Endodermal cell (in vitro differentiated cells): ENCODE data around the gene PIEZO2. TPM values are rescaled to one million over a fixed set of nuclear protein-coding genes. Genes with fewer than 3 reads are reported as not detected.

ENCODE experiments used
- DNase-seq: peaks from one replicate; pipeline ENCODE4 v3.0.0-alpha.2; 2017
- H3K27ac ChIP-seq: 2 replicates; pipeline ENCODE4 v1.5.1; 2013; ENCODE audit warnings: mild to moderate bottlenecking, low read depth, low read length, moderate library complexity
- H3K27me3 ChIP-seq: 2 replicates; pipeline ENCODE4 v1.6.1; 2013; ENCODE audit warnings: mild to moderate bottlenecking, low read length, moderate library complexity; ENCODE audit not compliant: insufficient read depth, control insufficient read depth, poor library complexity, severe bottlenecking
- H3K36me3 ChIP-seq: 2 replicates; pipeline ENCODE4 v1.7.0; 2013; ENCODE audit warnings: mild to moderate bottlenecking, low read length, moderate library complexity; ENCODE audit not compliant: control insufficient read depth, insufficient read depth
- H3K4me1 ChIP-seq: one replicate; pipeline ENCODE4 v1.7.0; 2013; ENCODE audit warnings: low read length; ENCODE audit not compliant: control insufficient read depth, insufficient read depth
- H3K4me3 ChIP-seq: 2 replicates; pipeline ENCODE4 v1.5.1; 2013; ENCODE audit warnings: mild to moderate bottlenecking, low read length, moderate library complexity
- H3K9ac ChIP-seq: 2 replicates; pipeline ENCODE4 v1.6.1; 2013; ENCODE audit warnings: mild to moderate bottlenecking, low read length, moderate library complexity; ENCODE audit not compliant: poor library complexity, severe bottlenecking; ENCODE audit errors: extremely low read depth
- H3K9me3 ChIP-seq: 2 replicates; pipeline ENCODE4 v1.6.1; 2013; ENCODE audit warnings: mild to moderate bottlenecking, low read length, moderate library complexity; ENCODE audit not compliant: control insufficient read depth
- H3K27ac Mint-ChIP-seq: 2 replicates; pipeline ENCODE4 v1.8.0; 2020; ENCODE audit warnings: mixed read lengths
- H3K27me3 Mint-ChIP-seq: 2 replicates; pipeline ENCODE4 v1.8.0; 2021; ENCODE audit warnings: mild to moderate bottlenecking, mixed read lengths; ENCODE audit not compliant: insufficient read depth
- H3K36me3 Mint-ChIP-seq: 2 replicates; pipeline ENCODE4 v1.8.0; 2020; ENCODE audit warnings: low read depth, mixed read lengths
- H3K4me1 Mint-ChIP-seq: 2 replicates; pipeline ENCODE4 v1.8.0; 2020; ENCODE audit warnings: mixed read lengths
- H3K4me3 Mint-ChIP-seq: 2 replicates; pipeline ENCODE4 v1.8.0; 2020; ENCODE audit warnings: mild to moderate bottlenecking, moderate library complexity, mixed read lengths
- H3K9me3 Mint-ChIP-seq: 2 replicates; pipeline ENCODE4 v1.8.0; 2020; ENCODE audit warnings: mild to moderate bottlenecking, mixed read lengths
- CTCF ChIP-seq: fragments of 200-600 bp; sonication (generic); conservative IDR thresholded peaks from 2 replicates; pipeline ENCODE4 v1.5.0; 2021; ENCODE audit warnings: antibody characterized with exemption, mild to moderate bottlenecking
- WGBS, 2 experiments: methylation state at CpG; one replicate each; pipeline versions ENCODE4 v1.1.5 to v1.1.7; 2013; ENCODE audit warnings: missing lambda C conversion rate in 2 of 2, mixed read lengths in 1 of 2; ENCODE audit not compliant: insufficient coverage in 1 of 2, insufficient read length in 1 of 2; 5-methylcytosine and 5-hydroxymethylcytosine counted together
- total RNA-seq, 2 donors: library from RNA; stranded (reverse); fragmentation: NEBNext Ultra II Directional in 1 of 2; extraction: Animal tissue kit (Norgen Biotek cat#: 25700) in 1 of 2; gene quantifications; 2 replicates in 1 of 2; 3 replicates in 1 of 2; pipeline ENCODE4 v1.2.1, GENCODE V29; 2021

Gene PIEZO2
- total RNA-seq, 2 donors from 2014 or later = 7.3 to 12.1 TPM

DNA sequence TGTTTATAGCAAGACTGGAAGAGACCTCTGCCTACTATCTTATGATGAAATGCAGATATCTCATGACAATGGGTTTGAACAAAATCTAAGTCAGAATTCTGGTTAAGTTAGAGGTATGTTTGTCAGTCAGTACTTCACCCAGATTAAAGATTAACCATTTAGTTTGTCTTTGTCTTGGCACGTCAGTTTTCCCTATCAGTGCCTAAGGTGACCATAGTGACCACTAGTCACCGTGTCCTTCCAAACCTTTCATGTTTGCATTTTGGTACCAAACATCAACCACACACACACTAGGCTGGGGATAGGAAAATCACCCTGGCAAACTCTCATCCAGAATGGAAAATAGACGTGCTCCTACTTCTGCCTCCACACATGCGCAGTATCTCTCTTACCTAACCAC is 248.9 kb downstream of the PIEZO2 start:
- Histone ChIP-seq H3K4me1 (no peaks in the 10 kb centered on the region), H3K4me3 (no peak overlapping the region), H3K27ac (no peak overlapping the region), H3K9ac (no peak overlapping the region), H3K9me3 (no peaks in the 10 kb centered on the region), H3K27me3 (no peaks in the 10 kb centered on the region), H3K36me3 (no peaks in the 10 kb centered on the region)
- Mint-ChIP-seq H3K27me3 (no peaks in the 10 kb centered on the region), H3K36me3 (no peaks in the 10 kb centered on the region), H3K4me1 (peaks cover 3% of the 10 kb centered on the region), H3K9me3 (no peaks in the 10 kb centered on the region), H3K27ac (no peak overlapping the region), H3K4me3 (no peak overlapping the region)
- WGBS, 2 experiments = 63 to 73% methylated on average over 3 to 4 of the region's 4 CpGs
- no peak for DNase-seq
- TF ChIP-seq CTCF = no peak

DNA sequence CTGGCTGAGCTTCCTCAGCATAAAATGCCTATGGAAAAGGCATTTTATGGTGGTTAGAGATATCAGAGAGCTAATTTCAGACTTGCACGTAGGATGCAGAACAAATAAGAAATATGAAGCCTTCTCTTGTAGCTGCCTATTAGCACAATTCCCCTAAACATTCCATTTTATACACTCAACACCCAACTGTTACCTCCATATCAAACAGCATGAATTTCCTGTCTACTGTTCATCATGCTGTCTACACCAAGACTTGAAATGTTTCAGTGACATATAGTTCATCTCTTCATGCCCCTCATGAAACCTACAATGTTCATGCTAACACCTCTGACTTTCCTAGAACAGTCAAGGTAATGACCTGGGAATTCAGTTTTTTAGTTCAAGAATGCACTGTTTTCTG is 249.9 kb downstream of the PIEZO2 start:
- WGBS, 2 experiments = 100% methylated on average over 1 of the region's 1 CpG; no CpG with 5 or more reads in 1 of the 2 experiments
- H3K36me3 ChIP-seq = no peaks in the 10 kb centered on the region
- H3K4me1 ChIP-seq = no peaks in the 10 kb centered on the region
- Mint-ChIP-seq H3K9me3 (no peaks in the 10 kb centered on the region), H3K27me3 (peaks cover 3% of the 10 kb centered on the region), H3K4me3 (no peak overlapping the region), H3K4me1 (peaks cover 3% of the 10 kb centered on the region), H3K27ac (no peak overlapping the region), H3K36me3 (no peaks in the 10 kb centered on the region)
- no peak overlapping the region for H3K9ac ChIP-seq
- no peak for TF ChIP-seq CTCF
- no peak for DNase-seq
- H3K9me3 ChIP-seq = no peaks in the 10 kb centered on the region
- no peaks in the 10 kb centered on the region for H3K27me3 ChIP-seq
- H3K4me3 ChIP-seq = no peak overlapping the region
- no peak overlapping the region for H3K27ac ChIP-seq

- Mint-ChIP-seq H3K36me3 (no peaks in the 10 kb centered on the region), H3K27me3 (peaks cover 3% of the 10 kb centered on the region), H3K9me3 (no peaks in the 10 kb centered on the region), H3K4me1 (peaks cover 3% of the 10 kb centered on the region), H3K27ac (no peak overlapping the region), H3K4me3 (no peak overlapping the region)
- Histone ChIP-seq H3K9ac (no peak overlapping the region), H3K27me3 (no peaks in the 10 kb centered on the region), H3K4me3 (no peak overlapping the region), H3K4me1 (no peaks in the 10 kb centered on the region), H3K27ac (no peak overlapping the region), H3K36me3 (no peaks in the 10 kb centered on the region), H3K9me3 (no peaks in the 10 kb centered on the region)
- WGBS, 2 experiments = 90 to 95% methylated on average over 4 of the region's 4 CpGs
- DNase-seq = no peak
- no peak for TF ChIP-seq CTCF
Measured at GRCh38 chr18:10898417-10898974, 250.9 kb downstream of the PIEZO2 start.
